SK-N-MC (cell line): ENCODE results near the gene PPARGC1A.

Experiments
- FOXP2 ChIP-seq: optimal IDR thresholded peaks from 2 replicates; pipeline ENCODE3; 2011; ENCODE audit warnings: mild to moderate bottlenecking, moderate library complexity; ENCODE audit not compliant: insufficient read depth; ENCODE audit errors: extremely low read length, control extremely low read depth
- POLR2AphosphoS5 ChIP-seq: IDR thresholded peaks from 2 replicates; pipeline ENCODE4 v1.6.1; 2012; ENCODE audit warnings: mild to moderate bottlenecking, low read depth, low read length, borderline replicate concordance

GRCh38 chr4:23775694-23776093 lies 114.2 kb downstream of the PPARGC1A start:
- TF ChIP-seq FOXP2 = no peak
- TF ChIP-seq POLR2AphosphoS5 = no peak
